Fibroblast of lung (primary cell): Measurements from ENCODE around the gene CADPS. TPM values are rescaled to one million over a fixed set of nuclear protein-coding genes. Genes with fewer than 3 reads are reported as not detected.

Source experiments
- DNase-seq, 2 donors: peaks; one replicate each; pipeline versions ENCODE4 v3.0.0 to v3.0.0-alpha.2; 2010; ENCODE audit warnings: low read depth in 2 of 2
- H2AFZ ChIP-seq: 2 replicates; pipeline ENCODE4 v1.5.1; 2012; ENCODE audit warnings: low read length, control low read depth, inconsistent platforms
- H3K27ac ChIP-seq: 2 replicates; pipeline ENCODE4 v1.5.1; 2011; ENCODE audit warnings: low read length, control low read depth; ENCODE audit not compliant: insufficient read depth
- H3K27me3 ChIP-seq: 2 replicates; pipeline ENCODE4 v1.5.1; 2011; ENCODE audit warnings: mild to moderate bottlenecking, low read length; ENCODE audit not compliant: control insufficient read depth, insufficient read depth
- H3K36me3 ChIP-seq: 2 replicates; pipeline ENCODE4 v1.5.1; 2011; ENCODE audit warnings: low read length; ENCODE audit not compliant: control insufficient read depth, insufficient read depth
- H3K4me1 ChIP-seq: 2 replicates; pipeline ENCODE4 v1.5.1; 2011; ENCODE audit warnings: low read length; ENCODE audit not compliant: control insufficient read depth, insufficient read depth; ENCODE audit errors: extremely low read depth
- H3K4me2 ChIP-seq: 2 replicates; pipeline ENCODE4 v1.5.1; 2011; ENCODE audit warnings: low read length, control low read depth; ENCODE audit not compliant: insufficient read depth; ENCODE audit errors: extremely low read depth
- H3K4me3 ChIP-seq, 4 experiments: fragments of 200-600 bp in 1 of 4; sonication (generic) in 1 of 4; replicated peaks in 1 of 4; 2 replicates each; pipeline ENCODE4 v1.5.1; 2011 to 2016; ENCODE audit warnings: low read length in 4 of 4, low read depth in 3 of 4, mild to moderate bottlenecking in 3 of 4, control low read depth in 2 of 4, inconsistent platforms in 1 of 4, mixed read lengths in 1 of 4; ENCODE audit not compliant: insufficient read depth in 1 of 4; ENCODE audit errors: control extremely low read depth in 1 of 4
- H3K79me2 ChIP-seq: 2 replicates; pipeline ENCODE4 v1.5.1; 2012; ENCODE audit warnings: mild to moderate bottlenecking, low read length, inconsistent platforms; ENCODE audit not compliant: control insufficient read depth, insufficient read depth
- H3K9ac ChIP-seq: 2 replicates; pipeline ENCODE4 v1.5.1; 2011; ENCODE audit warnings: mild to moderate bottlenecking, low read length, control low read depth; ENCODE audit not compliant: insufficient read depth
- H3K9me3 ChIP-seq: 2 replicates; pipeline ENCODE4 v1.5.1; 2012; ENCODE audit warnings: low read depth, low read length; ENCODE audit not compliant: control insufficient read depth, insufficient read depth
- H4K20me1 ChIP-seq: 2 replicates; pipeline ENCODE4 v1.5.1; 2011; ENCODE audit warnings: low read length; ENCODE audit not compliant: control insufficient read depth, insufficient read depth; ENCODE audit errors: extremely low read depth
- EZH2 ChIP-seq: IDR thresholded peaks from 2 replicates; pipeline ENCODE4 v1.5.1; 2012; ENCODE audit warnings: low read length, control low read depth, mild to moderate bottlenecking; ENCODE audit errors: missing control alignments
- polyA plus RNA-seq, 2 donors: library from polyadenylated mRNA; depleted of rRNA in 1 of 2; stranded (reverse) in 1 of 2; unstranded in 1 of 2; fragments of >200 nt; gene quantifications; 2 replicates each; pipeline ENCODE4 v1.2.1, GENCODE V29; 2011 to 2012; ENCODE audit warnings: missing spikeins in 1 of 2
- total RNA-seq: library from RNA; depleted of rRNA; stranded (reverse); fragments of >200 nt; gene quantifications from 2 replicates; pipeline ENCODE4 v1.2.1, GENCODE V29; 2014
- TF ChIP-seq, protein P1 (sequence below), 2 donors: IDR thresholded peaks in 1 of 2; conservative IDR thresholded peaks in 1 of 2; 1 replicate in 1 of 2; 2 replicates in 1 of 2; pipeline ENCODE4 v1.5.1; 2011 to 2012; ENCODE audit warnings: low read length in 2 of 2, control low read depth in 1 of 2, inconsistent platforms in 1 of 2, low read depth in 1 of 2, mild to moderate bottlenecking in 1 of 2

Gene CADPS
- total and polyA plus RNA-seq, 2 donors (not counting 1 experiment from before 2014, with no cell fraction given) = 2.3 to 63.1 TPM

DNA sequence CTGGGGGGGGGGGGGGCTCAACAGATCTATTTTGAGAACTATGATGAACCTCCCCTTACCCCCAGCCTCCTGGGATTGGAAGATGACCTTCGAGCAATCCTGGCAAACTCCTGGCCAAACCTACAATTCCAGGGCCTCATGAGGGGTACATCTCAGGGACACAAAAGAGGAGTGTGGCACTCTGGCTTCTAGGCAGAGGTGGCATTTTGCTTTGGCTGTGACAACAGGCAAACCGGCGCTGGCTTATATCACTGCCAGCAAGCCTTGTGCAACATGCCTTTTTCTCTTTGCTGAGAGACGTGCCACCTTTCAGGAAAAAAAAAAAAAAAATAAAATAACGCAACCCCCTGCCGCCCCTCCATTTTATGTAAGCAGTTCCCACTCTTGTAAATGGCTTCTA is 470.1 kb downstream of the CADPS start:
- TF ChIP-seq, protein P1, sequence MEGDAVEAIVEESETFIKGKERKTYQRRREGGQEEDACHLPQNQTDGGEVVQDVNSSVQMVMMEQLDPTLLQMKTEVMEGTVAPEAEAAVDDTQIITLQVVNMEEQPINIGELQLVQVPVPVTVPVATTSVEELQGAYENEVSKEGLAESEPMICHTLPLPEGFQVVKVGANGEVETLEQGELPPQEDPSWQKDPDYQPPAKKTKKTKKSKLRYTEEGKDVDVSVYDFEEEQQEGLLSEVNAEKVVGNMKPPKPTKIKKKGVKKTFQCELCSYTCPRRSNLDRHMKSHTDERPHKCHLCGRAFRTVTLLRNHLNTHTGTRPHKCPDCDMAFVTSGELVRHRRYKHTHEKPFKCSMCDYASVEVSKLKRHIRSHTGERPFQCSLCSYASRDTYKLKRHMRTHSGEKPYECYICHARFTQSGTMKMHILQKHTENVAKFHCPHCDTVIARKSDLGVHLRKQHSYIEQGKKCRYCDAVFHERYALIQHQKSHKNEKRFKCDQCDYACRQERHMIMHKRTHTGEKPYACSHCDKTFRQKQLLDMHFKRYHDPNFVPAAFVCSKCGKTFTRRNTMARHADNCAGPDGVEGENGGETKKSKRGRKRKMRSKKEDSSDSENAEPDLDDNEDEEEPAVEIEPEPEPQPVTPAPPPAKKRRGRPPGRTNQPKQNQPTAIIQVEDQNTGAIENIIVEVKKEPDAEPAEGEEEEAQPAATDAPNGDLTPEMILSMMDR (conservative IDR thresholded peaks at IDR 0.05 in 1 of 2, IDR thresholded peaks at IDR 0.05 in 1 of 2; ENCODE audit: low read depth in 1 of 2, low read length in 2 of 2) = no peak
- no peak for TF ChIP-seq EZH2
- Histone ChIP-seq H3K9ac (no peak overlapping the region), H3K36me3 (no peaks in the 10 kb centered on the region), H3K79me2 (no peaks in the 10 kb centered on the region), H3K4me2 (no peak overlapping the region), H4K20me1 (no peaks in the 10 kb centered on the region), H3K27me3 (no peaks in the 10 kb centered on the region), H2AFZ (no peak overlapping the region), H3K4me3 (no peak overlapping the region), H3K9me3 (no peaks in the 10 kb centered on the region), H3K27ac (no peak overlapping the region), H3K4me1 (no peaks in the 10 kb centered on the region)
- no peak for DNase-seq

DNA sequence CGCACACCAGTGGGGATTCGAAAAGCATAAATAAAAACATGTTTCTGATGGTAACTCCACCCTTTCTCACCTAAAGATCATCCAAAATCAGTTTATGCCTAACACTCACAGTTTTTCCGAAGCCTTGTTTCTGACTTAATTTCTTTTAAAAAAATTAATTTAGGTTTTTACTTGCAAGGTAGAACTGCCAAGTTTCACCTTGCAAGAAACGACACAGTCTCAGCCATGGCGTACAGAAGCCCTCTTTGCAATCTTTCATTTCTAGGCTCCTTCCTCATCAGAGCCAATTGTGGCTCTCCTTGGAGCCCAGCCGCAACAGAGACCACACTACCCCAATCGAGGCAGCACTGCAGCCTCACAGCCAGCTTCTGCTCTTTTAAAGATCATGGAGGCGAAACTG is 470.9 kb downstream of the CADPS start:
- Histone ChIP-seq H3K9ac (no peak overlapping the region), H3K9me3 (no peaks in the 10 kb centered on the region), H4K20me1 (no peaks in the 10 kb centered on the region), H3K79me2 (no peaks in the 10 kb centered on the region), H3K4me3 (no peak overlapping the region), H3K36me3 (no peaks in the 10 kb centered on the region), H2AFZ (no peak overlapping the region), H3K27me3 (no peaks in the 10 kb centered on the region), H3K27ac (no peak overlapping the region), H3K4me1 (no peaks in the 10 kb centered on the region), H3K4me2 (no peak overlapping the region)
- DNase-seq = no peak
- TF ChIP-seq, protein P1 (conservative IDR thresholded peaks at IDR 0.05 in 1 of 2, IDR thresholded peaks at IDR 0.05 in 1 of 2; ENCODE audit: low read depth in 1 of 2, low read length in 2 of 2) = no peak
- no peak for TF ChIP-seq EZH2

- Histone ChIP-seq H3K9me3 (no peaks in the 10 kb centered on the region), H3K4me3 (no peak overlapping the region), H2AFZ (no peak overlapping the region), H3K27me3 (no peaks in the 10 kb centered on the region), H3K27ac (no peak overlapping the region), H3K36me3 (no peaks in the 10 kb centered on the region), H3K79me2 (no peaks in the 10 kb centered on the region), H3K9ac (no peak overlapping the region), H4K20me1 (no peaks in the 10 kb centered on the region), H3K4me2 (no peak overlapping the region), H3K4me1 (no peaks in the 10 kb centered on the region)
- no peak for DNase-seq
- TF ChIP-seq, protein P1 (conservative IDR thresholded peaks at IDR 0.05 in 1 of 2, IDR thresholded peaks at IDR 0.05 in 1 of 2; ENCODE audit: low read depth in 1 of 2, low read length in 2 of 2) = no peak
- no peak for TF ChIP-seq EZH2
Measured at GRCh38 chr3:62403765-62404164, 471.5 kb downstream of the CADPS start.
